Mucosa of descending colon (tissue), 3 donors: ENCODE measurements around the gene PGD. TPM values are rescaled to one million over a fixed set of nuclear protein-coding genes. Genes with fewer than 3 reads are reported as not detected.

Experiments used
- ATAC-seq: fragments of 200-7000 bp; cut with Tn5 transposase; one replicate; pipeline ENCODE4 v1.9.1; 2020; ENCODE audit warnings: mild to moderate bottlenecking, moderate library complexity
- DNase-seq, 3 donors: peaks; one replicate each; pipeline ENCODE4 v3.0.0-alpha.2; 2020
- H3K36me3 ChIP-seq: fragments of 200-600 bp; one replicate; pipeline ENCODE4 v1.8.0; 2021; ENCODE audit warnings: low read depth, mild to moderate bottlenecking
- H3K4me1 ChIP-seq: fragments of 200-600 bp; one replicate; pipeline ENCODE4 v1.8.0; 2021; ENCODE audit warnings: low read depth, mild to moderate bottlenecking
- H3K4me3 ChIP-seq: fragments of 200-600 bp; one replicate; pipeline ENCODE4 v1.8.0; 2021; ENCODE audit warnings: mild to moderate bottlenecking
- H3K9me3 ChIP-seq: fragments of 200-600 bp; one replicate; pipeline ENCODE4 v1.8.0; 2021; ENCODE audit warnings: mild to moderate bottlenecking
- intact Hi-C, 2 donors: fragments of 100-400 bp; cut with DNase I in 1 of 2; cut with micrococcal nuclease in 1 of 2; formaldehyde crosslinking; loops; one replicate each; pipeline versions ENCODE4 v1.11.0 to v1.11.1; 2022; cut with DNase I, micrococcal nuclease
- total RNA-seq, 3 donors: library from RNA; stranded (reverse); fragmentation: NEBNext Ultra II Directional in 2 of 3; extraction: Animal tissue kit (Norgen Biotek cat#: 25700) in 2 of 3; gene quantifications; one replicate each; pipeline versions ENCODE4 v1.2.1 to v1.2.4, GENCODE V29; 2021 to 2023
- TF ChIP-seq, protein P1 (sequence below): fragments of 200-600 bp; IDR thresholded peaks from one replicate; pipeline ENCODE4 v1.8.0; 2022; ENCODE audit warnings: antibody characterized with exemption, mild to moderate bottlenecking
- donor health status: DM: no; HTN: no; CAD: no; lungs with moderate emphysema.
- donor health status: DM: no; HTN: no; CAD: no.
- donor health status: DM: no; HTN: yes; CAD: no.

The PGD gene
- total RNA-seq, 3 donors from 2014 or later: 48.6 to 96.4 (median 61.3) TPM

DNA sequence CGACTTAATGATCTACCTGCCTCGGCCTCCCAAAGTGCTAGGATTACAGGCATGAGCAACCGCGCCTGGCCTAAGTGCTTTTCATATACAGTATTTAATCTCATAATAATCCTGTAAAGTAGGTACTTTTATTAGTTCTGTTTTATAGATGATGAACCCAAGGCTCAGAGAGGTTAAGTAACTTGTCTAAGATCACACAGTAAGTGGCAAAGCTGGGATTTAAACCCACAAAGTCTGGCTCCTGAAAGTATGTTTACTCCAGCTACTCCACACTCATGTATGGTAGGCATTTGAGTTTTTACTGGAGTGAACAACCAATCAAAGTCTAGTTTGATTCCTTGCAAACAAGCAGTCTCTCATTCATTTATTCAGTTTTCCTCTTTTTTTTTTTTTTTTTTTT, 71.2 kb downstream of the PGD start:
- ATAC-seq: no peak
- Histone ChIP-seq H3K4me3 (no peak overlapping the region), H3K36me3 (no peaks in the 10 kb centered on the region), H3K9me3 (no peaks in the 10 kb centered on the region), H3K4me1 (peaks cover 10% of the 10 kb centered on the region)
- no peak for DNase-seq
- intact Hi-C loops: no loop called here
- TF ChIP-seq, protein P1, sequence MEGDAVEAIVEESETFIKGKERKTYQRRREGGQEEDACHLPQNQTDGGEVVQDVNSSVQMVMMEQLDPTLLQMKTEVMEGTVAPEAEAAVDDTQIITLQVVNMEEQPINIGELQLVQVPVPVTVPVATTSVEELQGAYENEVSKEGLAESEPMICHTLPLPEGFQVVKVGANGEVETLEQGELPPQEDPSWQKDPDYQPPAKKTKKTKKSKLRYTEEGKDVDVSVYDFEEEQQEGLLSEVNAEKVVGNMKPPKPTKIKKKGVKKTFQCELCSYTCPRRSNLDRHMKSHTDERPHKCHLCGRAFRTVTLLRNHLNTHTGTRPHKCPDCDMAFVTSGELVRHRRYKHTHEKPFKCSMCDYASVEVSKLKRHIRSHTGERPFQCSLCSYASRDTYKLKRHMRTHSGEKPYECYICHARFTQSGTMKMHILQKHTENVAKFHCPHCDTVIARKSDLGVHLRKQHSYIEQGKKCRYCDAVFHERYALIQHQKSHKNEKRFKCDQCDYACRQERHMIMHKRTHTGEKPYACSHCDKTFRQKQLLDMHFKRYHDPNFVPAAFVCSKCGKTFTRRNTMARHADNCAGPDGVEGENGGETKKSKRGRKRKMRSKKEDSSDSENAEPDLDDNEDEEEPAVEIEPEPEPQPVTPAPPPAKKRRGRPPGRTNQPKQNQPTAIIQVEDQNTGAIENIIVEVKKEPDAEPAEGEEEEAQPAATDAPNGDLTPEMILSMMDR: no peak

Other genes with a start within 250 kb of the PGD start
- 10 to 100 TPM; 35.6 to 62.2 (median 48.0) TPM for gene KIF1B, start 188.5 kb upstream of the PGD start, total RNA-seq
- gene CENPS, start 31.4 kb downstream of the PGD start, total RNA-seq: 10 to 100 TPM; 10.6 to 12.2 (median 11.1) TPM
- under 1 TPM in 2 of 3 donors, not detected in 1; 0.32 to 0.43 TPM for gene CORT, start 51.0 kb downstream of the PGD start, total RNA-seq
- gene DFFA, start 73.5 kb downstream of the PGD start, total RNA-seq: 10 to 100 TPM; 20.9 to 34.0 (median 21.9) TPM
- gene PEX14, start 75.9 kb downstream of the PGD start, total RNA-seq: 10 to 100 TPM; 18.9 to 23.8 (median 21.3) TPM